ENCODE results near the gene HMBS. TPM values are rescaled to one million over a fixed set of nuclear protein-coding genes. Genes with fewer than 3 reads are reported as not detected.

HMBS gene
- total RNA-seq, 4 donors from 2014 or later: 8.7 to 31.1 (median 14.5) TPM

GRCh38 chr11:119065369-119065768 lies 19.3 kb upstream of the HMBS start:
- in situ Hi-C loops (cut with MboI; ENCODE audit: low sequenced_read_pairs in 4 of 4): no loop called here
- ATAC-seq: no peak
- no peak for DNase-seq
- peaks cover 25 to 32% of the 10 kb centered on the region in 2 donors for H3K4me1 ChIP-seq
- H3K36me3 ChIP-seq: peaks cover 0 to 10% of the 10 kb centered on the region in 2 donors
- no peaks in the 10 kb centered on the region for H3K9me3 ChIP-seq
- H3K4me3 ChIP-seq: no peak overlapping the region
- TF ChIP-seq CTCF (IDR thresholded peaks at IDR 0.05 in 4 of 5, conservative IDR thresholded peaks at IDR 0.05 in 1 of 5): no peak
- TF ChIP-seq POLR2A (IDR thresholded peaks at IDR 0.05): no peak
- H3K27ac ChIP-seq: no peak overlapping the region
- no peaks in the 10 kb centered on the region for H3K27me3 ChIP-seq
- intact Hi-C loops (cut with DNase I; ENCODE audit: low total_unique reads): loop anchor here (10.0 kb wide), 1 partner anchor 139 kb away; the partner anchor contains the start of gene CBL

GRCh38 chr11:119067371-119068222 lies 17.1 kb upstream of the HMBS start, which contains the start of gene VPS11:
VPS11 (plus strand) TSS chr11:119067818; CDS start chr11:119067824, 6 bp downstream.
- Histone ChIP-seq H3K4me3 (peak within 1 kb of the TSS; percentile 84 to 97 (median 91)), H3K36me3 (peaks cover 0 to 32% of the 10 kb centered on the region in 2 donors), H3K4me1 (peaks cover 25 to 26% of the 10 kb centered on the region in 2 donors), H3K9me3 (no peaks in the 10 kb centered on the region), H3K27ac (peak within 1 kb of the TSS; percentile 85 to 91 (median 90)), H3K27me3 (no peaks in the 10 kb centered on the region)
- intact Hi-C loops (cut with DNase I; ENCODE audit: low total_unique reads) (loop anchor here (1.0 to 10.0 kb wide), 5 partner anchors 10 to 137 kb away; partner anchors contain the start of genes C2CD2L, CBL, HMBS and HYOU1), in situ Hi-C loops (cut with MboI; ENCODE audit: low sequenced_read_pairs in 4 of 4) (no loop called here)
- peak; percentile 70 to 71 for TF ChIP-seq POLR2A (IDR thresholded peaks at IDR 0.05)
- TF ChIP-seq CTCF (IDR thresholded peaks at IDR 0.05 in 4 of 5, conservative IDR thresholded peaks at IDR 0.05 in 1 of 5): peak in 1 of 5 experiments; percentile 26
- ATAC-seq (peak; percentile 95 to 96), DNase-seq (peak; percentile 95 to 97)

GRCh38 chr11:119077839-119078238 lies 6.8 kb upstream of the HMBS start:
- intact Hi-C loops (cut with DNase I; ENCODE audit: low total_unique reads) (no loop called here), in situ Hi-C loops (cut with MboI; ENCODE audit: low sequenced_read_pairs in 4 of 4) (no loop called here)
- Histone ChIP-seq H3K36me3 (peaks cover 12 to 99% of the 10 kb centered on the region in 2 donors), H3K4me1 (no peaks in the 10 kb centered on the region), H3K4me3 (no peak overlapping the region), H3K27ac (no peak overlapping the region), H3K9me3 (no peaks in the 10 kb centered on the region), H3K27me3 (no peaks in the 10 kb centered on the region)
- ATAC-seq: no peak
- TF ChIP-seq CTCF (IDR thresholded peaks at IDR 0.05 in 4 of 5, conservative IDR thresholded peaks at IDR 0.05 in 1 of 5) (no peak), POLR2A (IDR thresholded peaks at IDR 0.05) (no peak)
- DNase-seq: no peak

- H3K9me3 ChIP-seq: no peaks in the 10 kb centered on the region
- peaks cover 12 to 89% of the 10 kb centered on the region in 2 donors for H3K36me3 ChIP-seq
- H3K27me3 ChIP-seq: no peaks in the 10 kb centered on the region
- H3K4me3 ChIP-seq: no peak overlapping the region
- H3K27ac ChIP-seq: no peak overlapping the region
- in situ Hi-C loops (cut with MboI; ENCODE audit: low sequenced_read_pairs in 4 of 4) (no loop called here), intact Hi-C loops (cut with DNase I; ENCODE audit: low total_unique reads) (no loop called here)
- no peaks in the 10 kb centered on the region for H3K4me1 ChIP-seq
- TF ChIP-seq POLR2A (IDR thresholded peaks at IDR 0.05): no peak
- no peak for TF ChIP-seq CTCF (IDR thresholded peaks at IDR 0.05 in 4 of 5, conservative IDR thresholded peaks at IDR 0.05 in 1 of 5)
- ATAC-seq (no peak), DNase-seq (no peak)
Measured at GRCh38 chr11:119078675-119079420, 5.8 kb upstream of the HMBS start.

All from gastrocnemius medialis (tissue), 4 donors.